Psoas muscle (tissue), 8 donors: ENCODE data around the gene SMAGP. TPM values are rescaled to one million over a fixed set of nuclear protein-coding genes. Genes with fewer than 3 reads are reported as not detected.

Experiments used
- ATAC-seq, 4 donors: fragments of 200-7000 bp; cut with Tn5 transposase; one replicate each; pipeline ENCODE4 v1.9.1; 2020; ENCODE audit warnings: moderate library complexity in 3 of 4, mild to moderate bottlenecking in 2 of 4
- DNase-seq, 2 donors: peaks; one replicate each; pipeline ENCODE4 v3.0.0-alpha.2; 2020
- H3K27ac ChIP-seq: fragments of 200-600 bp; one replicate; pipeline ENCODE4 v1.8.0; 2022
- H3K27me3 ChIP-seq, 3 donors: fragments of 200-600 bp in 1 of 3; one replicate each; pipeline versions ENCODE4 v1.6.1 to v1.8.0; 2013 to 2022; ENCODE audit warnings: low read length in 2 of 3, mild to moderate bottlenecking in 2 of 3, moderate library complexity in 1 of 3; ENCODE audit not compliant: insufficient read depth in 3 of 3
- H3K36me3 ChIP-seq, 2 donors: fragments of 200-600 bp in 1 of 2; one replicate each; pipeline versions ENCODE4 v1.6.1 to v1.8.0; 2013 to 2022; ENCODE audit warnings: low read depth in 1 of 2, mild to moderate bottlenecking in 1 of 2, moderate library complexity in 1 of 2; ENCODE audit not compliant: insufficient read depth in 1 of 2
- H3K4me1 ChIP-seq: fragments of 200-600 bp; one replicate; pipeline ENCODE4 v1.8.0; 2022
- H3K4me3 ChIP-seq: fragments of 200-600 bp; one replicate; pipeline ENCODE4 v1.8.0; 2022; ENCODE audit warnings: mild to moderate bottlenecking
- H3K9me3 ChIP-seq: fragments of 200-600 bp; one replicate; pipeline ENCODE4 v1.8.0; 2022
- CTCF ChIP-seq: fragments of 200-600 bp; IDR thresholded peaks from one replicate; pipeline ENCODE4 v1.8.0; 2022; ENCODE audit warnings: antibody characterized with exemption
- WGBS, 3 donors: extraction: QIAGEN DNeasy Blood & Tissue Kit; methylation state at CpG; one replicate each; pipeline versions ENCODE4 v1.1.6 to v1.1.7; 2013; 5-methylcytosine and 5-hydroxymethylcytosine counted together
- intact Hi-C, 2 donors: fragments of 100-400 bp; cut with DNase I; formaldehyde crosslinking; loops; one replicate each; pipeline versions ENCODE4 v1.11.0 to v1.14.2; 2022
- polyA plus RNA-seq, 3 donors: library from polyadenylated mRNA; stranded (reverse); fragments of 200-250 nt; gene quantifications; one replicate each; pipeline ENCODE4 v1.2.3, GENCODE V29; 2013
- total RNA-seq, 4 donors: library from RNA; stranded (reverse); fragmentation: NEBNext Ultra II Directional in 2 of 4; extraction: Animal tissue kit (Norgen Biotek cat#: 25700) in 2 of 4; gene quantifications; one replicate each; pipeline versions ENCODE4 v1.2.1 to v1.2.4, GENCODE V29; 2021 to 2023
- donor health status: healthy with polysubstance abuse.
- donor health status: DM: no; HTN: no; CAD: no; lungs with moderate emphysema.
- donor health status: Bipolar disorder and iron deficiency.
- donor health status: healthy.
- donor health status: DM: yes; HTN: yes; CAD: no.
- donor health status: DM: no; HTN: no; CAD: no.
- donor health status: DM: no; HTN: no; CAD: no.
- donor health status: DM: yes; HTN: yes; CAD: no.

SMAGP gene
- total and polyA plus RNA-seq, 7 donors = 1.8 to 5.2 (median 2.4) TPM

- H3K9me3 ChIP-seq = no peaks in the 10 kb centered on the region
- H3K27ac ChIP-seq = no peak overlapping the region
- no peak for TF ChIP-seq CTCF
- 53 to 60% (median 56%) methylated on average over 14 of the region's 14 CpGs for WGBS, 3 donors
- H3K4me3 ChIP-seq = no peak overlapping the region
- intact Hi-C loops = no loop called here
- peaks cover 8 to 24% of the 10 kb centered on the region in 2 donors for H3K36me3 ChIP-seq
- no peak for ATAC-seq
- no peak for DNase-seq
- no peaks in the 10 kb centered on the region for H3K27me3 ChIP-seq
- H3K4me1 ChIP-seq = peaks cover 4% of the 10 kb centered on the region
Observed at GRCh38 chr12:51247523-51248206, 22.6 kb downstream of the SMAGP start.

DNA sequence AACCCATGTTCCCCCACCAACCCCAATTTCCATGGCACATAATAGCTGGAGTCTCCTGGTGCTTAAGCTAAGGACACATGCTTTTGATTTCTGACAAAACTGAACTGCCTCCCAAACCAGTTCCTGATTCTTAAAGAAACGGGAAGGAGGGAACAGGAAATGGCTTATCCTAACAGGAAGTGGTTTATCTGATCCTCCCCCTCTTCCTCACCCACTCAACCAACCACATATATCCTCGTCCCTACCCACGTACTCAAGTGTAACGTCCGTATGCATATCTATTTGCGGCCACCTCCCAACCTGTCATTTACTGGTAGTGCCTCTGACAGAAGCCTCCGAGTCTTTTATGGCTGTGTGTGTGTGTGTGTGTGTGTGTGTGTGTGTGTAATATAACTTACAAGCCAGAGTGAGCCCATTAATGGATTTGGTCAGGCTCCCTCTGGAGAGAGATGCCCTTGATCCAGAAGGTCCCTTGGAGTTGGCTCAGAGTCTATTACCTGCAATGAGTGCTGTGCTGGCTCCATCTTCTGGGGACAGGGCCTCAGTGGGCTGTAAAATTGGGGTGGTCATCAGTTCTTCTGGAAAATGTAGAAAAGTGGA is 23.9 kb downstream of the SMAGP start:
- Histone ChIP-seq H3K27me3 (no peaks in the 10 kb centered on the region), H3K36me3 (peaks cover 8 to 37% of the 10 kb centered on the region in 2 donors), H3K4me3 (no peak overlapping the region), H3K4me1 (peaks cover 7% of the 10 kb centered on the region), H3K9me3 (no peaks in the 10 kb centered on the region), H3K27ac (no peak overlapping the region)
- WGBS, 3 donors = 55 to 61% (median 56%) methylated on average over 7 of the region's 7 CpGs
- TF ChIP-seq CTCF = no peak
- DNase-seq = no peak
- intact Hi-C loops = no loop called here
- peak in 2 of 4 donors; percentile 41 to 48 for ATAC-seq

DNA sequence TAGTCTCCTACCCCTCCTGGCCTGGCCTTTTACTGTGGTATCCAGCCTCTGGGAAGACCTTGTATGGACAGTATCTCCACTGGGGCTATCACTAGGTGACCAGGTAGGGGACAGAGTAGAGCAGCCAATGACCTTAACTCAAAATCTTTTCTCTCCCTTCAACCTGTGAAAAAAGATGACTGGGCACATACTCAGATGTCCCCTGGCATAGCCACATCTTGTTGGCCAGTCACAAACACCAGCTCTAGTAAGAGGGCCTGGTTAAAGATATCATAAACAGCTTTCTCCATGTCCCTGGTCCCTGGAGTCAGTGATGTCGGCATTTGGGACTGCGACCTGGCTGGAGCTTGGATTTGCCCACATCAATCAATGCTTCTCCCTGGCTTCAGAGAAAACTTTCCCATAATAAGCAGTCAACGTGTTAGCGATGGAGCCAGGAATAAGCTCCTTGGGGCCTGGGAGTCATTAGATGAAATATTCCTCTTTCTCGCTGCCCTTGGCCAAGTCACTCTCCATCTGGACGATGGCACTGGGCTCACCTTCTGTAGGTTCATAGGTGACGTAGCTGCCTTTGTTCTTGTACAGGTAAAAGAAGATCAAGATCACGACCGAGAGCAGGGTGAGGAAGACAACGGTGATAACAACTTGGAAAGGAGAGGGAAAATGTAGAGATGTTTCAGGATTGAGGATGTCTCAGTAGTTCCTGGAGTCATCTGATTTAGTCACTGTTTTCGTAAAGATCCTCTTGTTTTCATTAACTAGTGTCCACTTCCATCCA is 24.6 kb downstream of the SMAGP start:
- TF ChIP-seq CTCF = no peak
- no peak for DNase-seq
- 89 to 92% (median 90%) methylated on average over 11 of the region's 11 CpGs for WGBS, 3 donors
- Histone ChIP-seq H3K27me3 (no peaks in the 10 kb centered on the region), H3K27ac (no peak overlapping the region), H3K36me3 (peaks cover 8 to 44% of the 10 kb centered on the region in 2 donors), H3K4me1 (peaks cover 12% of the 10 kb centered on the region), H3K4me3 (no peak overlapping the region), H3K9me3 (no peaks in the 10 kb centered on the region)
- ATAC-seq = peak in 2 of 4 donors; percentile 23 to 28
- intact Hi-C loops = no loop called here

- Histone ChIP-seq H3K4me3 (no peak overlapping the region), H3K9me3 (no peaks in the 10 kb centered on the region), H3K27ac (no peak overlapping the region), H3K4me1 (peaks cover 23% of the 10 kb centered on the region), H3K36me3 (peaks cover 8 to 52% of the 10 kb centered on the region in 2 donors), H3K27me3 (no peaks in the 10 kb centered on the region)
- DNase-seq (no peak), ATAC-seq (no peak)
- 80 to 86% (median 81%) methylated on average over 4 of the region's 4 CpGs for WGBS, 3 donors
- intact Hi-C loops = no loop called here
- no peak for TF ChIP-seq CTCF
Observed at GRCh38 chr12:51244269-51244668, 25.9 kb downstream of the SMAGP start.
